Measurements from ENCODE around the gene GIMAP8.
"Not testable (repeated sequence)": the region's sequence is repeated elsewhere in the genome, so short reads cannot be mapped to it uniquely, and the experiment has no call there.

Gene GIMAP8

GRCh38 chr7:150520145-150520544, 69.7 kb downstream of the GIMAP8 start:
- POLR2A ChIA-PET = no interaction called here

GRCh38 chr7:150522931-150523330, 72.5 kb downstream of the GIMAP8 start:
- CTCF ChIA-PET; DNase-seq; H3K4me3 ChIP-seq (ENCODE audit: control insufficient read depth in 1 of 7, extremely low read depth in 1 of 7, insufficient read depth in 4 of 7, low read depth in 2 of 7, low read length in 6 of 7); H3K4me1 ChIP-seq (ENCODE audit: control extremely low read depth in 1 of 4, control insufficient read depth in 4 of 4, insufficient read depth in 4 of 4, low read length in 3 of 4); H3K27me3 ChIP-seq (replicated peaks in 2 of 5; ENCODE audit: control insufficient read depth in 4 of 5, insufficient read depth in 5 of 5, low read length in 4 of 5); POLR2A ChIA-PET; H3K27ac ChIP-seq (ENCODE audit: insufficient read depth in 1 of 2, low read depth in 1 of 2, low read length in 2 of 2, poor library complexity in 1 of 2, severe bottlenecking in 2 of 2): not testable (repeated sequence)
- H3K9me3 ChIP-seq (ENCODE audit: control extremely low read depth in 1 of 5, control insufficient read depth in 4 of 5, insufficient read depth in 2 of 5, low read depth in 1 of 5, low read length in 4 of 5) = peaks cover 0 to 35% (median 6%) of the 10 kb centered on the region in 5 experiments
- 84% methylated on average over 5 of the region's 6 CpGs for WGBS (ENCODE audit: insufficient coverage)
- peaks cover 12 to 31% (median 17%) of the 10 kb centered on the region in 4 experiments for H3K36me3 ChIP-seq (ENCODE audit: control insufficient read depth in 4 of 4, insufficient read depth in 4 of 4, low read length in 3 of 4)

More at GRCh38 chr7:150520145-150520544, 69.7 kb downstream of the GIMAP8 start:
- no peak overlapping the region for H3K27ac ChIP-seq (ENCODE audit: insufficient read depth in 1 of 2, low read depth in 1 of 2, low read length in 2 of 2, poor library complexity in 1 of 2, severe bottlenecking in 2 of 2)
- peaks cover 0 to 27% (median 6%) of the 10 kb centered on the region in 5 experiments for H3K9me3 ChIP-seq (ENCODE audit: control extremely low read depth in 1 of 5, control insufficient read depth in 4 of 5, insufficient read depth in 2 of 5, low read depth in 1 of 5, low read length in 4 of 5)
- H3K27me3 ChIP-seq (replicated peaks in 2 of 5; ENCODE audit: control insufficient read depth in 4 of 5, insufficient read depth in 5 of 5, low read length in 4 of 5) = no peaks in the 10 kb centered on the region
- WGBS (ENCODE audit: insufficient coverage) = 88% methylated on average over 8 of the region's 8 CpGs
- H3K4me1 ChIP-seq (ENCODE audit: control extremely low read depth in 1 of 4, control insufficient read depth in 4 of 4, insufficient read depth in 4 of 4, low read length in 3 of 4) = peaks cover 0 to 13% (median 8%) of the 10 kb centered on the region in 4 experiments
- no peak for DNase-seq
- H3K36me3 ChIP-seq (ENCODE audit: control insufficient read depth in 4 of 4, insufficient read depth in 4 of 4, low read length in 3 of 4) = peaks cover 12 to 31% (median 17%) of the 10 kb centered on the region in 4 experiments
- peak overlapping the region in 1 of 7 experiments; percentile 11 for H3K4me3 ChIP-seq (ENCODE audit: control insufficient read depth in 1 of 7, extremely low read depth in 1 of 7, insufficient read depth in 4 of 7, low read depth in 2 of 7, low read length in 6 of 7)
- CTCF ChIA-PET = interaction anchor here (0.6 kb wide), 1 partner anchor 75 kb away, joined by 3 read pairs; no protein-coding TSS in a partner anchor

GRCh38 chr7:150524018-150524417, 73.6 kb downstream of the GIMAP8 start:
- peaks cover 0 to 39% (median 6%) of the 10 kb centered on the region in 5 experiments for H3K9me3 ChIP-seq (ENCODE audit: control extremely low read depth in 1 of 5, control insufficient read depth in 4 of 5, insufficient read depth in 2 of 5, low read depth in 1 of 5, low read length in 4 of 5)
- H3K4me3 ChIP-seq (ENCODE audit: control insufficient read depth in 1 of 7, extremely low read depth in 1 of 7, insufficient read depth in 4 of 7, low read depth in 2 of 7, low read length in 6 of 7) = no peak overlapping the region
- 92% methylated on average over 2 of the region's 2 CpGs for WGBS (ENCODE audit: insufficient coverage)
- no peak for DNase-seq
- no peaks in the 10 kb centered on the region for H3K27me3 ChIP-seq (replicated peaks in 2 of 5; ENCODE audit: control insufficient read depth in 4 of 5, insufficient read depth in 5 of 5, low read length in 4 of 5)
- ChIA-PET POLR2A (no interaction called here), CTCF (no interaction called here)
- peaks cover 12 to 29% (median 17%) of the 10 kb centered on the region in 4 experiments for H3K36me3 ChIP-seq (ENCODE audit: control insufficient read depth in 4 of 4, insufficient read depth in 4 of 4, low read length in 3 of 4)
- H3K27ac ChIP-seq (ENCODE audit: insufficient read depth in 1 of 2, low read depth in 1 of 2, low read length in 2 of 2, poor library complexity in 1 of 2, severe bottlenecking in 2 of 2) = no peak overlapping the region
- no peaks in the 10 kb centered on the region for H3K4me1 ChIP-seq (ENCODE audit: control extremely low read depth in 1 of 4, control insufficient read depth in 4 of 4, insufficient read depth in 4 of 4, low read length in 3 of 4)

Data from common myeloid progenitor, CD34-positive (primary cell).